Measurements from ENCODE around the gene STAT3. TPM values are rescaled to one million over a fixed set of nuclear protein-coding genes. Genes with fewer than 3 reads are reported as not detected.
"Not testable (repeated sequence)": the region's sequence is repeated elsewhere in the genome, so short reads cannot be mapped to it uniquely, and the experiment has no call there.

Gene STAT3
- polyA plus RNA-seq, 1 of the 3 experiments (the other 2 are of a cell fraction): 35.7 TPM

GRCh38 chr17:42399121-42399520 lies 10.9 kb upstream of the STAT3 start:
- Histone ChIP-seq H2AFZ (ENCODE audit: low read depth) (no peak overlapping the region), H3K9me3 (no peaks in the 10 kb centered on the region), H3K4me3 (ENCODE audit: low read depth in 2 of 2, low read length in 1 of 2) (no peak overlapping the region), H3K79me2 (ENCODE audit: insufficient read depth) (peaks cover 29% of the 10 kb centered on the region), H3K4me1 (ENCODE audit: control insufficient read depth in 1 of 2, insufficient read depth in 2 of 2, low read depth in 1 of 2, low read length in 1 of 2) (0 out of 4 replicates have a peak, but pooled peaks cover 0 to 3% of the 10 kb centered on the region in 2 experiments), H3F3A (replicated peaks; ENCODE audit: insufficient read depth) (peaks cover 52% of the 10 kb centered on the region), H3K4me2 (no peak overlapping the region), H3K27me3 (ENCODE audit: insufficient read depth) (no peaks in the 10 kb centered on the region), H3K9ac (no peak overlapping the region), H4K20me1 (ENCODE audit: insufficient read depth) (peaks cover 41% of the 10 kb centered on the region), H3K36me3 (replicated peaks in 1 of 2; ENCODE audit: control insufficient read depth in 1 of 2, insufficient read depth in 2 of 2, low read length in 1 of 2) (peaks cover 11 to 19% of the 10 kb centered on the region in 2 experiments), H3K27ac (ENCODE audit: low read depth in 2 of 2, low read length in 1 of 2) (peak overlapping the region in 1 of 2 experiments; percentile 27; a peak in 1 of 4 replicates), H3K9me2 (no peaks in the 10 kb centered on the region)
- 77% methylated on average over 2 of the region's 2 CpGs for WGBS (ENCODE audit: low lambda C conversion rate)
- no peak for TF ChIP-seq NRF1 (IDR thresholded peaks at IDR 0.05; ENCODE audit: low read depth, low read length)
- no peak for TF ChIP-seq GATA2 (CRISPR knock-in tag; IDR thresholded peaks at IDR 0.05)
- no peak for TF ChIP-seq JUND (IDR thresholded peaks at IDR 0.05)
- no peak for TF ChIP-seq USF2 (IDR thresholded peaks at IDR 0.05; ENCODE audit: borderline replicate concordance, low read depth, low read length)
- TF ChIP-seq RFX5 (IDR thresholded peaks at IDR 0.05; ENCODE audit: low read length): no peak
- no peak for TF ChIP-seq TEAD4 (IDR thresholded peaks at IDR 0.05; ENCODE audit: borderline replicate concordance, insufficient read depth)
- TF ChIP-seq CTCF (IDR thresholded peaks at IDR 0.05): no peak
- no peak for TF ChIP-seq ZBTB33 (IDR thresholded peaks at IDR 0.05; ENCODE audit: borderline replicate concordance, low read depth)
- no peak for TF ChIP-seq FOXJ3 (CRISPR knock-in tag; IDR thresholded peaks at IDR 0.05)
- TF ChIP-seq RCOR1 (IDR thresholded peaks at IDR 0.05; ENCODE audit: low read length): no peak
- no peak for TF ChIP-seq EP300 (IDR thresholded peaks at IDR 0.05; ENCODE audit: borderline replicate concordance in 1 of 2, low read depth in 1 of 2, low read length in 1 of 2)
- no peak for TF ChIP-seq MEF2A (IDR thresholded peaks at IDR 0.05; ENCODE audit: borderline replicate concordance, low read depth)
- TF ChIP-seq TAF1 (IDR thresholded peaks at IDR 0.05; ENCODE audit: borderline replicate concordance, low read depth, low read length): no peak
- no peak for TF ChIP-seq FOSL2 (IDR thresholded peaks at IDR 0.05; ENCODE audit: borderline replicate concordance, low read depth)
- no peak for TF ChIP-seq PBX3 (IDR thresholded peaks at IDR 0.05)
- POLR2A ChIA-PET: interaction anchor here (0.6 to 0.8 kb wide), 2 partner anchors 10 to 281 kb away, joined by 3 read pairs; no protein-coding TSS in a partner anchor
- CTCF ChIA-PET: interaction anchor here (0.9 to 26.0 kb wide), 4 partner anchors 10 to 80 kb away, joined by 3 to 683 read pairs (median 8); partner anchors contain the start of gene STAT3
- DNase-seq: no peak

- H3K9me2 ChIP-seq; H3K9me3 ChIP-seq; H3K9ac ChIP-seq; H3K79me2 ChIP-seq (ENCODE audit: insufficient read depth); H3K4me3 ChIP-seq (ENCODE audit: low read depth in 2 of 2, low read length in 1 of 2); H3K27ac ChIP-seq (ENCODE audit: low read depth in 2 of 2, low read length in 1 of 2); H3K4me1 ChIP-seq (ENCODE audit: control insufficient read depth in 1 of 2, insufficient read depth in 2 of 2, low read depth in 1 of 2, low read length in 1 of 2); H3K4me2 ChIP-seq; H3K27me3 ChIP-seq (ENCODE audit: insufficient read depth); H4K20me1 ChIP-seq (ENCODE audit: insufficient read depth); POLR2A ChIA-PET; H2AFZ ChIP-seq (ENCODE audit: low read depth); DNase-seq; H3K36me3 ChIP-seq (replicated peaks in 1 of 2; ENCODE audit: control insufficient read depth in 1 of 2, insufficient read depth in 2 of 2, low read length in 1 of 2): not testable (repeated sequence)
- CTCF ChIA-PET: interaction anchor here (1.3 to 26.0 kb wide), 2 partner anchors 10 to 77 kb away, joined by 8 to 683 read pairs; no protein-coding TSS in a partner anchor
- WGBS (ENCODE audit: low lambda C conversion rate): 97% methylated on average over 8 of the region's 8 CpGs
- H3F3A ChIP-seq (replicated peaks; ENCODE audit: insufficient read depth): peaks cover 26% of the 10 kb centered on the region
Measured at GRCh38 chr17:42395601-42396000, 7.4 kb upstream of the STAT3 start.
